ENCODE data around the gene SCT.

The SCT gene

GRCh38 chr11:628056-628455 is 1.1 kb upstream of the SCT start:
- DNase-seq (ENCODE audit: low read depth) = no peak
- no peak overlapping the region for H3K4me3 ChIP-seq (ENCODE audit: low read depth, low read length)
- TF ChIP-seq, protein P1, sequence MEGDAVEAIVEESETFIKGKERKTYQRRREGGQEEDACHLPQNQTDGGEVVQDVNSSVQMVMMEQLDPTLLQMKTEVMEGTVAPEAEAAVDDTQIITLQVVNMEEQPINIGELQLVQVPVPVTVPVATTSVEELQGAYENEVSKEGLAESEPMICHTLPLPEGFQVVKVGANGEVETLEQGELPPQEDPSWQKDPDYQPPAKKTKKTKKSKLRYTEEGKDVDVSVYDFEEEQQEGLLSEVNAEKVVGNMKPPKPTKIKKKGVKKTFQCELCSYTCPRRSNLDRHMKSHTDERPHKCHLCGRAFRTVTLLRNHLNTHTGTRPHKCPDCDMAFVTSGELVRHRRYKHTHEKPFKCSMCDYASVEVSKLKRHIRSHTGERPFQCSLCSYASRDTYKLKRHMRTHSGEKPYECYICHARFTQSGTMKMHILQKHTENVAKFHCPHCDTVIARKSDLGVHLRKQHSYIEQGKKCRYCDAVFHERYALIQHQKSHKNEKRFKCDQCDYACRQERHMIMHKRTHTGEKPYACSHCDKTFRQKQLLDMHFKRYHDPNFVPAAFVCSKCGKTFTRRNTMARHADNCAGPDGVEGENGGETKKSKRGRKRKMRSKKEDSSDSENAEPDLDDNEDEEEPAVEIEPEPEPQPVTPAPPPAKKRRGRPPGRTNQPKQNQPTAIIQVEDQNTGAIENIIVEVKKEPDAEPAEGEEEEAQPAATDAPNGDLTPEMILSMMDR (IDR thresholded peaks at IDR 0.05; ENCODE audit: control insufficient read depth, extremely low read depth, insufficient read depth) = no peak

- TF ChIP-seq, protein P1 (IDR thresholded peaks at IDR 0.05; ENCODE audit: control insufficient read depth, extremely low read depth, insufficient read depth) = no peak
- DNase-seq (ENCODE audit: low read depth) = no peak
- no peak overlapping the region for H3K4me3 ChIP-seq (ENCODE audit: low read depth, low read length)
Measured at GRCh38 chr11:627308-627576, 261 bp upstream of the SCT start.

GRCh38 chr11:625636-626268 is 1.2 kb downstream of the SCT start:
- TF ChIP-seq, protein P1 (IDR thresholded peaks at IDR 0.05; ENCODE audit: control insufficient read depth, extremely low read depth, insufficient read depth) = no peak
- no peak for DNase-seq (ENCODE audit: low read depth)
- no peak overlapping the region for H3K4me3 ChIP-seq (ENCODE audit: low read depth, low read length)

- TF ChIP-seq, protein P1 (IDR thresholded peaks at IDR 0.05; ENCODE audit: control insufficient read depth, extremely low read depth, insufficient read depth) = no peak
- H3K4me3 ChIP-seq (ENCODE audit: low read depth, low read length) = no peak within 1 kb of the TSS
- no peak for DNase-seq (ENCODE audit: low read depth)
Measured at GRCh38 chr11:624705-625635, 2.0 kb downstream of the SCT start, which contains the start of gene CDHR5. CDHR5 (minus strand) TSS chr11:624955; CDS start chr11:624902, 53 bp downstream.

DNA sequence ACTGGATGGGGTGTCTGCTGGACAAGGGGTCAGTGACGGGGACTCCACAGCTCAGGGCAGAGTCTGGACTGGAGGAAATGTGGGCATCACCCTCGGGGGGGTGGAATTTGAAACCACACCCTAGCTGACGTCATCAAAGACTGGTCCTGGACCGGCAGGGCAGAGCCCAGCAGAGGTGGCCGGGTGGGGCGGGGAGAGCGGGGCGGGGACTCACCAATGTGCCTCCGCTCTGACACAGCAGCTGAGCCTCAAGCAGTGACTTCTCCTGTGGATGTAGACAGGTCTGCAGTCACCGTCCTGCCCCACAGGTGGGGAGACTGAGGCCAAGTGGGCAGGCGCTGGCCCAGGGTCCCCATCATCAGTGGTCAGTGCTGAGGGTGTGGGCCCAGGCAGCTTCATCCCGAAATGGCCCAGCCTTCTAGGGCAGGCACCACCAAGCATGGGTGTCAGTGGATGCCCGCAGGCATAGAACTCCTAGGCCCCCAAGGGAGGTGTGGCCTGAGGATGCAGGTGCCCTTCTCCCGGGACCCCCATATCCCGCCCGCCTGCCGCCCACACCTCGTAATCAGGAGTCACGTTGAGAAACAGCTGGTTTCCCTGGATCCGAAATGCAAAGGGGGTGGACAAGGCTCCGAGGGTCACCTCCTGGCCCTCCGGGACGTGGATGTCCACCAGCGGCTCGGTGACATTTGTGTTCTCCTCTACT is 2.8 kb downstream of the SCT start:
- no peak for DNase-seq (ENCODE audit: low read depth)
- TF ChIP-seq, protein P1 (IDR thresholded peaks at IDR 0.05; ENCODE audit: control insufficient read depth, extremely low read depth, insufficient read depth) = no peak
- no peak overlapping the region for H3K4me3 ChIP-seq (ENCODE audit: low read depth, low read length)

GRCh38 chr11:623349-623869 is 3.6 kb downstream of the SCT start:
- H3K4me3 ChIP-seq (ENCODE audit: low read depth, low read length) = no peak overlapping the region
- no peak for DNase-seq (ENCODE audit: low read depth)
- TF ChIP-seq, protein P1 (IDR thresholded peaks at IDR 0.05; ENCODE audit: control insufficient read depth, extremely low read depth, insufficient read depth) = no peak

All from LNCaP clone FGC (cell line).